Measurements from ENCODE around the gene AOPEP.

The AOPEP gene

GRCh38 chr9:95057101-95057500, 330.6 kb downstream of the AOPEP start:
- TF ChIP-seq PAX5 (IDR thresholded peaks at IDR 0.05; ENCODE audit: insufficient read depth, low read length, severe bottlenecking): no peak
- TF ChIP-seq POLR2AphosphoS5 (IDR thresholded peaks at IDR 0.05; ENCODE audit: low read depth, low read length): no peak
- TF ChIP-seq POLR2A (IDR thresholded peaks at IDR 0.05; ENCODE audit: low read depth, low read length): no peak
- no peak for TF ChIP-seq SPI1 (IDR thresholded peaks at IDR 0.05; ENCODE audit: low read depth, low read length)
- TF ChIP-seq TAF1 (IDR thresholded peaks at IDR 0.05; ENCODE audit: low read depth, low read length): no peak
- no peak for TF ChIP-seq POU2F2 (IDR thresholded peaks at IDR 0.05; ENCODE audit: low read depth, low read length)
- no peak for DNase-seq (ENCODE audit: insufficient read length, low spot score)
- FAIRE-seq: no peak

GRCh38 chr9:95058121-95058785, 331.8 kb downstream of the AOPEP start:
- FAIRE-seq (no peak), DNase-seq (ENCODE audit: insufficient read length, low spot score) (no peak)
- TF ChIP-seq POLR2AphosphoS5 (IDR thresholded peaks at IDR 0.05; ENCODE audit: low read depth, low read length) (no peak), TAF1 (IDR thresholded peaks at IDR 0.05; ENCODE audit: low read depth, low read length) (no peak), POU2F2 (IDR thresholded peaks at IDR 0.05; ENCODE audit: low read depth, low read length) (no peak), PAX5 (IDR thresholded peaks at IDR 0.05; ENCODE audit: insufficient read depth, low read length, severe bottlenecking) (no peak), POLR2A (IDR thresholded peaks at IDR 0.05; ENCODE audit: low read depth, low read length) (no peak), SPI1 (IDR thresholded peaks at IDR 0.05; ENCODE audit: low read depth, low read length) (no peak)

GRCh38 chr9:95058795-95059386, 332.4 kb downstream of the AOPEP start:
- no peak for TF ChIP-seq POLR2AphosphoS5 (IDR thresholded peaks at IDR 0.05; ENCODE audit: low read depth, low read length)
- TF ChIP-seq PAX5 (IDR thresholded peaks at IDR 0.05; ENCODE audit: insufficient read depth, low read length, severe bottlenecking): no peak
- no peak for TF ChIP-seq POLR2A (IDR thresholded peaks at IDR 0.05; ENCODE audit: low read depth, low read length)
- TF ChIP-seq SPI1 (IDR thresholded peaks at IDR 0.05; ENCODE audit: low read depth, low read length): no peak
- TF ChIP-seq TAF1 (IDR thresholded peaks at IDR 0.05; ENCODE audit: low read depth, low read length): no peak
- TF ChIP-seq POU2F2 (IDR thresholded peaks at IDR 0.05; ENCODE audit: low read depth, low read length): no peak
- FAIRE-seq (no peak), DNase-seq (ENCODE audit: insufficient read length, low spot score) (no peak)

GRCh38 chr9:95060234-95060633, 333.7 kb downstream of the AOPEP start:
- DNase-seq (ENCODE audit: insufficient read length, low spot score) (no peak), FAIRE-seq (no peak)
- TF ChIP-seq SPI1 (IDR thresholded peaks at IDR 0.05; ENCODE audit: low read depth, low read length): no peak
- TF ChIP-seq POLR2AphosphoS5 (IDR thresholded peaks at IDR 0.05; ENCODE audit: low read depth, low read length): no peak
- no peak for TF ChIP-seq TAF1 (IDR thresholded peaks at IDR 0.05; ENCODE audit: low read depth, low read length)
- no peak for TF ChIP-seq POU2F2 (IDR thresholded peaks at IDR 0.05; ENCODE audit: low read depth, low read length)
- TF ChIP-seq PAX5 (IDR thresholded peaks at IDR 0.05; ENCODE audit: insufficient read depth, low read length, severe bottlenecking): no peak
- no peak for TF ChIP-seq POLR2A (IDR thresholded peaks at IDR 0.05; ENCODE audit: low read depth, low read length)

GRCh38 chr9:95060916-95061315, 334.4 kb downstream of the AOPEP start:
- TF ChIP-seq PAX5 (IDR thresholded peaks at IDR 0.05; ENCODE audit: insufficient read depth, low read length, severe bottlenecking): no peak
- TF ChIP-seq POLR2A (IDR thresholded peaks at IDR 0.05; ENCODE audit: low read depth, low read length): no peak
- TF ChIP-seq POU2F2 (IDR thresholded peaks at IDR 0.05; ENCODE audit: low read depth, low read length): no peak
- TF ChIP-seq SPI1 (IDR thresholded peaks at IDR 0.05; ENCODE audit: low read depth, low read length): no peak
- no peak for TF ChIP-seq POLR2AphosphoS5 (IDR thresholded peaks at IDR 0.05; ENCODE audit: low read depth, low read length)
- TF ChIP-seq TAF1 (IDR thresholded peaks at IDR 0.05; ENCODE audit: low read depth, low read length): no peak
- no peak for DNase-seq (ENCODE audit: insufficient read length, low spot score)
- no peak for FAIRE-seq

GRCh38 chr9:95061916-95062595, 335.6 kb downstream of the AOPEP start:
- FAIRE-seq: no peak
- TF ChIP-seq POU2F2 (IDR thresholded peaks at IDR 0.05; ENCODE audit: low read depth, low read length): no peak
- no peak for TF ChIP-seq PAX5 (IDR thresholded peaks at IDR 0.05; ENCODE audit: insufficient read depth, low read length, severe bottlenecking)
- TF ChIP-seq POLR2A (IDR thresholded peaks at IDR 0.05; ENCODE audit: low read depth, low read length): no peak
- TF ChIP-seq TAF1 (IDR thresholded peaks at IDR 0.05; ENCODE audit: low read depth, low read length): no peak
- no peak for TF ChIP-seq POLR2AphosphoS5 (IDR thresholded peaks at IDR 0.05; ENCODE audit: low read depth, low read length)
- no peak for TF ChIP-seq SPI1 (IDR thresholded peaks at IDR 0.05; ENCODE audit: low read depth, low read length)
- DNase-seq (ENCODE audit: insufficient read length, low spot score): no peak

- TF ChIP-seq PAX5 (IDR thresholded peaks at IDR 0.05; ENCODE audit: insufficient read depth, low read length, severe bottlenecking) (no peak), POU2F2 (IDR thresholded peaks at IDR 0.05; ENCODE audit: low read depth, low read length) (no peak), POLR2A (IDR thresholded peaks at IDR 0.05; ENCODE audit: low read depth, low read length) (no peak), SPI1 (IDR thresholded peaks at IDR 0.05; ENCODE audit: low read depth, low read length) (no peak), TAF1 (IDR thresholded peaks at IDR 0.05; ENCODE audit: low read depth, low read length) (no peak), POLR2AphosphoS5 (IDR thresholded peaks at IDR 0.05; ENCODE audit: low read depth, low read length) (no peak)
- DNase-seq (ENCODE audit: insufficient read length, low spot score) (no peak), FAIRE-seq (no peak)
Measured at GRCh38 chr9:95062596-95063065, 336.1 kb downstream of the AOPEP start.

- FAIRE-seq: no peak
- TF ChIP-seq TAF1 (IDR thresholded peaks at IDR 0.05; ENCODE audit: low read depth, low read length) (no peak), SPI1 (IDR thresholded peaks at IDR 0.05; ENCODE audit: low read depth, low read length) (no peak), POLR2AphosphoS5 (IDR thresholded peaks at IDR 0.05; ENCODE audit: low read depth, low read length) (no peak), POLR2A (IDR thresholded peaks at IDR 0.05; ENCODE audit: low read depth, low read length) (no peak), PAX5 (IDR thresholded peaks at IDR 0.05; ENCODE audit: insufficient read depth, low read length, severe bottlenecking) (no peak), POU2F2 (IDR thresholded peaks at IDR 0.05; ENCODE audit: low read depth, low read length) (no peak)
- no peak for DNase-seq (ENCODE audit: insufficient read length, low spot score)
Measured at GRCh38 chr9:95063300-95063699, 336.8 kb downstream of the AOPEP start.

GRCh38 chr9:95065224-95065623, 338.7 kb downstream of the AOPEP start:
- FAIRE-seq: no peak
- no peak for DNase-seq (ENCODE audit: insufficient read length, low spot score)
- TF ChIP-seq PAX5 (IDR thresholded peaks at IDR 0.05; ENCODE audit: insufficient read depth, low read length, severe bottlenecking): no peak
- TF ChIP-seq TAF1 (IDR thresholded peaks at IDR 0.05; ENCODE audit: low read depth, low read length): no peak
- TF ChIP-seq POU2F2 (IDR thresholded peaks at IDR 0.05; ENCODE audit: low read depth, low read length): no peak
- TF ChIP-seq SPI1 (IDR thresholded peaks at IDR 0.05; ENCODE audit: low read depth, low read length): no peak
- TF ChIP-seq POLR2A (IDR thresholded peaks at IDR 0.05; ENCODE audit: low read depth, low read length): no peak
- no peak for TF ChIP-seq POLR2AphosphoS5 (IDR thresholded peaks at IDR 0.05; ENCODE audit: low read depth, low read length)

All from GM12891 (cell line).